DND-41 (cell line): ENCODE results near the gene BBS9.

ENCODE experiments used
- ATAC-seq: fragments of 200-7000 bp; cut with Tn5 transposase; 3 replicates; pipeline ENCODE4 v1.9.1; 2021; ENCODE audit warnings: low read depth; ENCODE audit not compliant: insufficient read depth
- DNase-seq: peaks from one replicate; pipeline ENCODE4 v3.0.0-alpha.2; 2020
- H2AFZ ChIP-seq: 2 replicates; pipeline ENCODE4 v1.6.0; 2012; ENCODE audit warnings: low read depth, low read length
- H3K27ac ChIP-seq: 2 replicates; pipeline ENCODE4 v1.5.1; 2012; ENCODE audit warnings: low read length, inconsistent platforms
- H3K27me3 ChIP-seq: fragments of 200-600 bp; sonication (generic); 2 replicates; pipeline ENCODE4 v1.6.0; 2012; ENCODE audit warnings: low read length, mild to moderate bottlenecking, inconsistent platforms; ENCODE audit not compliant: insufficient read depth, poor library complexity
- H3K36me3 ChIP-seq: 2 replicates; pipeline ENCODE4 v1.5.1; 2012; ENCODE audit warnings: low read length, inconsistent platforms; ENCODE audit not compliant: insufficient read depth
- H3K4me1 ChIP-seq: 2 replicates; pipeline ENCODE4 v1.5.1; 2012; ENCODE audit warnings: mild to moderate bottlenecking, low read length; ENCODE audit not compliant: insufficient read depth
- H3K4me2 ChIP-seq: 2 replicates; pipeline ENCODE4 v1.6.0; 2012; ENCODE audit warnings: mild to moderate bottlenecking, moderate library complexity, low read length, inconsistent platforms; ENCODE audit not compliant: insufficient read depth
- H3K4me3 ChIP-seq, 2 experiments: fragments of 200-600 bp in 1 of 2; shearing (Covaris generic) in 1 of 2; 2 replicates each; pipeline ENCODE4 v1.5.1; 2012 to 2016; ENCODE audit warnings: inconsistent platforms in 2 of 2, low read length in 2 of 2, mild to moderate bottlenecking in 2 of 2, low read depth in 1 of 2, moderate library complexity in 1 of 2
- H3K79me2 ChIP-seq: 2 replicates; pipeline ENCODE4 v1.6.0; 2012; ENCODE audit warnings: low read length, inconsistent platforms; ENCODE audit not compliant: insufficient read depth
- H3K9ac ChIP-seq: 2 replicates; pipeline ENCODE4 v1.6.0; 2012; ENCODE audit warnings: low read depth, mild to moderate bottlenecking, inconsistent platforms, low read length, moderate library complexity
- H3K9me3 ChIP-seq: 2 replicates; pipeline ENCODE4 v1.5.1; 2012; ENCODE audit warnings: low read length, moderate library complexity, mild to moderate bottlenecking, inconsistent platforms; ENCODE audit not compliant: insufficient read depth, severe bottlenecking
- H4K20me1 ChIP-seq: 2 replicates; pipeline ENCODE4 v1.6.0; 2012; ENCODE audit warnings: low read length; ENCODE audit not compliant: insufficient read depth
- CTCF ChIP-seq: IDR thresholded peaks from 2 replicates; pipeline ENCODE4 v1.5.1; 2012; ENCODE audit warnings: borderline replicate concordance, low read length, moderate library complexity, mild to moderate bottlenecking; ENCODE audit not compliant: poor library complexity, severe bottlenecking; ENCODE audit errors: extremely low read depth
- EZH2 ChIP-seq: IDR thresholded peaks from 3 replicates; pipeline ENCODE4 v1.6.1; 2012; ENCODE audit warnings: borderline replicate concordance, low read depth, mild to moderate bottlenecking, moderate library complexity, low read length, inconsistent platforms; ENCODE audit not compliant: severe bottlenecking

Gene BBS9

GRCh38 chr7:33326485-33326848 lies 197.1 kb downstream of the BBS9 start:
- Histone ChIP-seq H3K36me3 (no peaks in the 10 kb centered on the region), H2AFZ (no peak overlapping the region), H3K27ac (no peak overlapping the region), H3K4me1 (no peaks in the 10 kb centered on the region), H3K4me2 (no peak overlapping the region), H3K9me3 (no peaks in the 10 kb centered on the region), H4K20me1 (no peaks in the 10 kb centered on the region), H3K9ac (no peak overlapping the region), H3K4me3 (no peak overlapping the region), H3K27me3 (no peaks in the 10 kb centered on the region), H3K79me2 (no peaks in the 10 kb centered on the region)
- no peak for TF ChIP-seq CTCF
- no peak for TF ChIP-seq EZH2
- no peak for ATAC-seq
- DNase-seq: no peak

- H3K27ac ChIP-seq: no peak overlapping the region
- H3K4me1 ChIP-seq: no peaks in the 10 kb centered on the region
- DNase-seq (no peak), ATAC-seq (no peak)
- TF ChIP-seq EZH2 (no peak), CTCF (no peak)
- no peak overlapping the region for H3K9ac ChIP-seq
- H3K4me2 ChIP-seq: no peak overlapping the region
- H2AFZ ChIP-seq: no peak overlapping the region
- H3K79me2 ChIP-seq: no peaks in the 10 kb centered on the region
- H4K20me1 ChIP-seq: no peaks in the 10 kb centered on the region
- no peaks in the 10 kb centered on the region for H3K9me3 ChIP-seq
- no peak overlapping the region for H3K4me3 ChIP-seq
- no peaks in the 10 kb centered on the region for H3K36me3 ChIP-seq
- H3K27me3 ChIP-seq: no peaks in the 10 kb centered on the region
Observed at GRCh38 chr7:33327427-33327826, 198.1 kb downstream of the BBS9 start.

GRCh38 chr7:33334349-33334748 lies 205.0 kb downstream of the BBS9 start:
- no peaks in the 10 kb centered on the region for H4K20me1 ChIP-seq
- no peaks in the 10 kb centered on the region for H3K9me3 ChIP-seq
- H2AFZ ChIP-seq: no peak overlapping the region
- no peaks in the 10 kb centered on the region for H3K27me3 ChIP-seq
- H3K4me2 ChIP-seq: no peak overlapping the region
- H3K4me3 ChIP-seq: no peak overlapping the region
- no peaks in the 10 kb centered on the region for H3K36me3 ChIP-seq
- no peaks in the 10 kb centered on the region for H3K4me1 ChIP-seq
- peak; percentile 44 for TF ChIP-seq CTCF
- no peak for TF ChIP-seq EZH2
- no peak for ATAC-seq
- no peaks in the 10 kb centered on the region for H3K79me2 ChIP-seq
- H3K9ac ChIP-seq: no peak overlapping the region
- no peak overlapping the region for H3K27ac ChIP-seq
- no peak for DNase-seq

DNA sequence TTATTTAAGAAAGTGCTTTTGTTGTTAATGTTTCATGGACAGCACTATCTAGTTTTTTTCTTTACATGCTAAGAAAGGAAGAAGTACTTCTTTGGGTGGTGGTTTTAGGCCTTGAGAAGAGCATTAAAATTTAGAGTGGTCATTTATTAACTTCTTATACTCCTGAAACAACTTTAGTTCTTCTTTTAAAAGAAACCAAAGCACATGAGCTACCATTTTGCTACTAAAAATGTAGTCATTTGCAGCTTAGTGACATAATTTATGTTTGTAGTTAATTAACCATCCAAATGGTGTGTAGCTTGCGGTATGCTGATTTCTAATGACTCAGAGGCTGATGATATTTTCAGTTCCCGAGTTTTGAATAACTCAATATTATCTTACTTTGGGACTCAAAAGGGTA lies 207.5 kb downstream of the BBS9 start:
- no peaks in the 10 kb centered on the region for H3K79me2 ChIP-seq
- no peak for TF ChIP-seq EZH2
- TF ChIP-seq CTCF: no peak
- no peak overlapping the region for H3K4me3 ChIP-seq
- DNase-seq: no peak
- H2AFZ ChIP-seq: no peak overlapping the region
- no peaks in the 10 kb centered on the region for H4K20me1 ChIP-seq
- H3K27me3 ChIP-seq: no peaks in the 10 kb centered on the region
- no peaks in the 10 kb centered on the region for H3K36me3 ChIP-seq
- H3K4me1 ChIP-seq: no peaks in the 10 kb centered on the region
- H3K9ac ChIP-seq: no peak overlapping the region
- no peak overlapping the region for H3K4me2 ChIP-seq
- no peaks in the 10 kb centered on the region for H3K9me3 ChIP-seq
- no peak for ATAC-seq
- H3K27ac ChIP-seq: no peak overlapping the region
